Measurements from ENCODE around the gene CROCC. TPM values are rescaled to one million over a fixed set of nuclear protein-coding genes. Genes with fewer than 3 reads are reported as not detected.

The CROCC gene
- total RNA-seq (2022; extraction: Qiagen RNA extraction; ENCODE audit: low read depth), result 5.9 to 10.2 TPM (median 7.5 TPM) in 5 replicates

GRCh38 chr1:16921391-16922185, at the start of gene CROCC:
TSS of gene CROCC (plus strand) at chr1:16921931. CDS start at chr1:16922019, 88 bp downstream.

GRCh38 chr1:16895598-16896315, 26.0 kb upstream of the CROCC start, which contains the start of gene RNU1-2:
TSS of gene RNU1-2 (plus strand) at chr1:16895980.

GRCh38 chr1:16980473-16981268, 58.9 kb downstream of the CROCC start, which contains the start of gene MFAP2:
TSS of gene MFAP2 (minus strand) at chr1:16980620. CDS start at chr1:16978273, 2,347 bp downstream.

GRCh38 chr1:17011439-17012307, 89.9 kb downstream of the CROCC start, which contains the start of gene ATP13A2:
TSS of gene ATP13A2 (minus strand) at chr1:17011928. CDS start at chr1:17011738, 190 bp downstream.

Other genes with a start within 250 kb of the CROCC start
- gene RNU1-4, start 181.4 kb upstream of the CROCC start, total RNA-seq (2022; extraction: Qiagen RNA extraction; ENCODE audit: low read depth), result 7.3 TPM in 1 of 5 replicates, not detected in the others
- 7.3 TPM in 1 of 5 replicates, not detected in the others for gene RNU1-2, start 26.0 kb upstream of the CROCC start, total RNA-seq (2022; extraction: Qiagen RNA extraction; ENCODE audit: low read depth)
- 0.32 to 1.1 TPM (median 0.44 TPM) in 5 replicates for gene MFAP2, start 58.7 kb downstream of the CROCC start, total RNA-seq (2022; extraction: Qiagen RNA extraction; ENCODE audit: low read depth)
- 23.0 to 31.1 TPM (median 23.6 TPM) in 5 replicates for gene ATP13A2, start 90.0 kb downstream of the CROCC start, total RNA-seq (2022; extraction: Qiagen RNA extraction; ENCODE audit: low read depth)
- 101 to 110 TPM (median 109 TPM) in 5 replicates for gene SDHB, start 132.1 kb downstream of the CROCC start, total RNA-seq (2022; extraction: Qiagen RNA extraction; ENCODE audit: low read depth)
- 0.95 to 1.5 TPM (median 1.3 TPM) in 5 replicates for gene PADI2, start 197.5 kb downstream of the CROCC start, total RNA-seq (2022; extraction: Qiagen RNA extraction; ENCODE audit: low read depth)